GM19372 (cell line): ENCODE data around the gene DOCK3.

Experiments used
- ATAC-seq: cut with Tn5 transposase; IDR thresholded peaks from one replicate; pipeline ENCODE4 v1.9.1; 2021; ENCODE audit warnings: mild to moderate bottlenecking, low read depth, moderate library complexity; ENCODE audit not compliant: unreplicated experiment

DOCK3 gene

GRCh38 chr3:50674349-50675178 lies at the start of gene DOCK3:
TSS of gene DOCK3 (plus strand) at chr3:50674927. CDS start at chr3:50675264, 337 bp downstream.
- peak; percentile 78 for ATAC-seq

GRCh38 chr3:50625231-50626182 lies 49.2 kb upstream of the DOCK3 start:
- ATAC-seq, result no peak

GRCh38 chr3:50626401-50626800 lies 48.3 kb upstream of the DOCK3 start:
- ATAC-seq, result no peak

GRCh38 chr3:50627407-50628051 lies 47.2 kb upstream of the DOCK3 start:
- ATAC-seq, result no peak

GRCh38 chr3:50628601-50629000 lies 46.1 kb upstream of the DOCK3 start:
- no peak for ATAC-seq

- ATAC-seq, result no peak
These were observed 44.3 kb upstream of the DOCK3 start for GRCh38 chr3:50630394-50630793.

- no peak for ATAC-seq
These were observed 43.9 kb upstream of the DOCK3 start for GRCh38 chr3:50630877-50631276.

GRCh38 chr3:50632450-50632849 lies 42.3 kb upstream of the DOCK3 start:
- no peak for ATAC-seq

- no peak for ATAC-seq
These were observed 41.4 kb upstream of the DOCK3 start for GRCh38 chr3:50633230-50633790.

GRCh38 chr3:50635066-50635465 lies 39.7 kb upstream of the DOCK3 start:
- ATAC-seq, result no peak

GRCh38 chr3:50637011-50637410 lies 37.7 kb upstream of the DOCK3 start:
- ATAC-seq, result no peak

- no peak for ATAC-seq
These were observed 36.8 kb upstream of the DOCK3 start for GRCh38 chr3:50637945-50638344.

GRCh38 chr3:50639055-50639494 lies 35.7 kb upstream of the DOCK3 start:
- ATAC-seq, result no peak

GRCh38 chr3:50642382-50642781 lies 32.3 kb upstream of the DOCK3 start:
- no peak for ATAC-seq

GRCh38 chr3:50644561-50644960 lies 30.2 kb upstream of the DOCK3 start:
- no peak for ATAC-seq

GRCh38 chr3:50645378-50645777 lies 29.3 kb upstream of the DOCK3 start:
- ATAC-seq, result no peak

GRCh38 chr3:50648313-50648712 lies 26.4 kb upstream of the DOCK3 start:
- ATAC-seq, result no peak

- no peak for ATAC-seq
These were observed 25.8 kb upstream of the DOCK3 start for GRCh38 chr3:50648944-50649343.

- ATAC-seq, result no peak
These were observed 25.2 kb upstream of the DOCK3 start for GRCh38 chr3:50649451-50649931.

- ATAC-seq, result no peak
These were observed 24.7 kb upstream of the DOCK3 start for GRCh38 chr3:50650018-50650417.
